OCI-LY3 (cell line): Measurements from ENCODE around the gene CYP2A7.
"Not testable (repeated sequence)": the region's sequence is repeated elsewhere in the genome, so short reads cannot be mapped to it uniquely, and the experiment has no call there.

ENCODE experiments used
- H2AFZ ChIP-seq: fragments of 200-600, 300-600 bp; shearing (Covaris generic); 2 replicates; pipeline ENCODE4 v1.6.0; 2014; ENCODE audit warnings: antibody characterized with exemption, low read depth, low read length
- H3K27ac ChIP-seq: fragments of 200-600, 300-600 bp; sonication (generic); 2 replicates; pipeline ENCODE4 v1.5.1; 2014; ENCODE audit warnings: mild to moderate bottlenecking, low read length, moderate library complexity, mixed read lengths
- H3K27me3 ChIP-seq: fragments of 200-600, 300-600 bp; sonication (generic); 2 replicates; pipeline ENCODE4 v1.6.1; 2014; ENCODE audit warnings: low read depth, low read length, mixed read lengths
- H3K36me3 ChIP-seq: fragments of 200-600, 300-600 bp; sonication (generic); replicated peaks from 2 replicates; pipeline ENCODE3; 2014; ENCODE audit warnings: low read depth, low read length, mixed read lengths
- H3K4me1 ChIP-seq: fragments of 300-600, 200-600 bp; sonication (generic); 2 replicates; pipeline ENCODE4 v1.6.1; 2014; ENCODE audit warnings: low read length, mixed read lengths
- H3K4me2 ChIP-seq: fragments of 200-600, 300-600 bp; sonication (generic); 2 replicates; pipeline ENCODE4 v1.6.1; 2014; ENCODE audit warnings: low read length, mixed read lengths
- H3K4me3 ChIP-seq: fragments of 300-600, 200-600 bp; sonication (generic); 2 replicates; pipeline ENCODE4 v1.5.1; 2014; ENCODE audit warnings: antibody characterized with exemption, mild to moderate bottlenecking, low read length, moderate library complexity
- H3K79me2 ChIP-seq: fragments of 300-600, 200-600 bp; shearing (Covaris generic); 2 replicates; pipeline ENCODE4 v1.6.1; 2014; ENCODE audit warnings: mild to moderate bottlenecking, low read length, mixed read lengths
- H3K9ac ChIP-seq: fragments of 300-600, 200-600 bp; shearing (Covaris generic); 2 replicates; pipeline ENCODE4 v1.6.0; 2014; ENCODE audit warnings: mild to moderate bottlenecking, low read length, moderate library complexity
- H3K9me3 ChIP-seq: fragments of 200-600, 300-600 bp; shearing (Covaris generic); 2 replicates; pipeline ENCODE4 v1.6.1; 2014; ENCODE audit warnings: low read length, mixed read lengths; ENCODE audit not compliant: insufficient read depth
- H4K20me1 ChIP-seq: fragments of 200-600, 300-600 bp; sonication (generic); 2 replicates; pipeline ENCODE4 v1.6.1; 2016; ENCODE audit warnings: low read length, mixed read lengths; ENCODE audit not compliant: insufficient read depth
- EZH2phosphoT487 ChIP-seq: fragments of 200-600 bp; shearing (Covaris generic); IDR thresholded peaks from 2 replicates; pipeline ENCODE4 v1.6.1; 2018; ENCODE audit warnings: antibody characterized with exemption, mixed run types, low read depth
- TF ChIP-seq, protein P1 (sequence below): fragments of 200-600, 300-600 bp; sonication (generic); IDR thresholded peaks from 2 replicates; pipeline ENCODE4 v1.5.1; 2014; ENCODE audit warnings: antibody characterized with exemption, low read length, low read depth

The CYP2A7 gene

DNA sequence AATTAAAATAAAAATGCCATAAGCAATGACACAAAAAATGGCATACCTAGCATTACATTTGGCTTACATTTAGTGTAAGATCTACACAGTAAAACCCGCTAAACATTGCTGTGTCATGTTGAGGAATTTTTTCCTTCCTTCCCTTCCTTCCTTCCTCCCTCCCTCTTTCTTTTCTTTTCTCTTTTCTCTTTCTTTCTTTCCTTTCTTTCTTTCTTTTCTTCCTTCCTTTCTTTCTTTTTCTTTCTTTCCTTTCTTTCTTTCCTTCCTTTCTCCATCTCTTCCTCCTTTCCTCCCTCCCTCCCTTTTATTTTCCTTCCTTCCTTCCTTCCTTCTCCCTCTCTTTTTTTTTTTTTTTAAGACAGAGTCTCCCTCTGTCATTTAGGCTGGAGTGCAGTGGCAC, 43.6 kb downstream of the CYP2A7 start:
- not testable (repeated sequence) for H3K4me2 ChIP-seq, H4K20me1 ChIP-seq, H3K79me2 ChIP-seq, H3K9ac ChIP-seq, H3K36me3 ChIP-seq, H3K4me1 ChIP-seq, H2AFZ ChIP-seq, H3K27me3 ChIP-seq, H3K4me3 ChIP-seq, H3K27ac ChIP-seq, H3K9me3 ChIP-seq

DNA sequence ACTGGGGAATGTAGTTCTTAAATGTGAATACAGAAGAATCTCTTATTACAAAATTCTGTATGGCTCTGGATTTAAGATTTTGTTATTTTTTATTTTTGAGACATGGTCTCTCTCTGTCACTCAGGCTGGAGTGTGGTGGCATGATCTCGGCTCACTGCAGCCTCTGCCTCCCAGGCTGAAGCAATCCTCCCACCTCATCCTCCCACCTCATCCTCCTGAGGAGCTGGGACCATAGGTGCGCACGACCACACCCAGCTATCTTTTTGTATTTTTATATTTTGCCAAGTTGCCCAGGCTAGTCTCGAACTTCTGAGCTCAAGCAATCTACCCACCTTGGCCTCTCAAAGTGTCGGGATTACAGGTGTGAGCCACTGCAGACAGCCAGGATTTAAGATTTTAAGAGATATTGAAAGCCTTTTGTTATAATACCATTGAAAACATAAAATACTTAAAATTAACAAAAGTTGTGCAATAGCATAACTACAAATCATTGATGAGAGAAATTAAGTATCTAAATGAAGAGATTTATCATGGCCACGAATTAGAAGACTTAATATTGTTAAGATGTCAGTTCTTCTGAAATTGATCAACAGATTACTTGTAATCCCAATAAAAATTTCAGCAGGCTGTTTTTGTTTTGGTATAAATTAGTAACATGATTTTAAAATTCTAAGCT, 45.1 kb downstream of the CYP2A7 start:
- no peaks in the 10 kb centered on the region for H3K4me1 ChIP-seq
- H3K36me3 ChIP-seq = no peaks in the 10 kb centered on the region
- H3K79me2 ChIP-seq = no peaks in the 10 kb centered on the region
- TF ChIP-seq EZH2phosphoT487 = no peak
- TF ChIP-seq, protein P1, sequence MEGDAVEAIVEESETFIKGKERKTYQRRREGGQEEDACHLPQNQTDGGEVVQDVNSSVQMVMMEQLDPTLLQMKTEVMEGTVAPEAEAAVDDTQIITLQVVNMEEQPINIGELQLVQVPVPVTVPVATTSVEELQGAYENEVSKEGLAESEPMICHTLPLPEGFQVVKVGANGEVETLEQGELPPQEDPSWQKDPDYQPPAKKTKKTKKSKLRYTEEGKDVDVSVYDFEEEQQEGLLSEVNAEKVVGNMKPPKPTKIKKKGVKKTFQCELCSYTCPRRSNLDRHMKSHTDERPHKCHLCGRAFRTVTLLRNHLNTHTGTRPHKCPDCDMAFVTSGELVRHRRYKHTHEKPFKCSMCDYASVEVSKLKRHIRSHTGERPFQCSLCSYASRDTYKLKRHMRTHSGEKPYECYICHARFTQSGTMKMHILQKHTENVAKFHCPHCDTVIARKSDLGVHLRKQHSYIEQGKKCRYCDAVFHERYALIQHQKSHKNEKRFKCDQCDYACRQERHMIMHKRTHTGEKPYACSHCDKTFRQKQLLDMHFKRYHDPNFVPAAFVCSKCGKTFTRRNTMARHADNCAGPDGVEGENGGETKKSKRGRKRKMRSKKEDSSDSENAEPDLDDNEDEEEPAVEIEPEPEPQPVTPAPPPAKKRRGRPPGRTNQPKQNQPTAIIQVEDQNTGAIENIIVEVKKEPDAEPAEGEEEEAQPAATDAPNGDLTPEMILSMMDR = no peak
- H3K9me3 ChIP-seq = no peaks in the 10 kb centered on the region
- no peak overlapping the region for H3K27ac ChIP-seq
- no peak overlapping the region for H3K9ac ChIP-seq
- no peak overlapping the region for H3K4me2 ChIP-seq
- no peak overlapping the region for H2AFZ ChIP-seq
- H4K20me1 ChIP-seq = no peaks in the 10 kb centered on the region
- no peak overlapping the region for H3K4me3 ChIP-seq
- peaks cover 7% of the 10 kb centered on the region for H3K27me3 ChIP-seq

DNA sequence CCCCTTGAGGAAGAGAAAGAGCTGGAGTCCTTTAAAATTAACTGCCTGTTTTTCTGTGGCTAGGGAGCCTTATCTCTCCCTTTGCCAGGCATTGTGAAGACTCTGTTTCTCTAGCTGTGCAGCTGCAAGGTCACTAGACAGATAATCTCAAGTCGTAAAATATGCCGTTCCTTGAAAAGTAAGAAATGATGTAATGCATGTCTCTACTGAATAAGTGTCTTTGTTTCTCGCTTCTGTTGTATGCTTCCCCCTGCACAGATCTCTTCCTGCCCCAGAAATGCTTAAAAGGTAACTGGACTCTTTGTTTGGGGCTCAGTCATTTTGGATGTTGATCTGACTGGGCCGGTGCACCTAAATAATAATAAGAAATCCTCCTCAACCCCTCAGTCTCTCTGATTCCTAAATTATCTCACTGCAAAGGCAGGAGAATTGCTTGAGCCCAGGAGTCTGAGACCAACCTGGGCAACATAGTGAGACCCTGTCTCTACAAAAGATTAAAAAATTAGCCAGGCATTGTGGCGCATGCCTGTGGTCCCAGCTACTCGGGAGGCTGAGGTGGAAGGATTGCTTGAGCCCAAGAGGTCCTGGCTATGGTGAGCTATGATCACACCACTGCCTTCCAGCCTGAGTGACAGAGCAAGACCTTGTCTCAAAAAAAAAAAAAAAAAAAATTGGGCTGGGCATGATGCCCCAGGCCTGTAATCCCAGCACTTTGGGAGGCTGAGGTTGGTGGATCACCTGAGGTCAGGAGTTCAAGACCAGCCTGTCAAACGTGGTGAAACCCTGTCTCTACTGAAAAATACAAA, 48.1 kb downstream of the CYP2A7 start:
- not testable (repeated sequence) for H3K9ac ChIP-seq, H3K4me2 ChIP-seq, H3K36me3 ChIP-seq, H4K20me1 ChIP-seq, H2AFZ ChIP-seq, H3K27me3 ChIP-seq, H3K4me1 ChIP-seq, H3K9me3 ChIP-seq, H3K79me2 ChIP-seq, H3K4me3 ChIP-seq, H3K27ac ChIP-seq

DNA sequence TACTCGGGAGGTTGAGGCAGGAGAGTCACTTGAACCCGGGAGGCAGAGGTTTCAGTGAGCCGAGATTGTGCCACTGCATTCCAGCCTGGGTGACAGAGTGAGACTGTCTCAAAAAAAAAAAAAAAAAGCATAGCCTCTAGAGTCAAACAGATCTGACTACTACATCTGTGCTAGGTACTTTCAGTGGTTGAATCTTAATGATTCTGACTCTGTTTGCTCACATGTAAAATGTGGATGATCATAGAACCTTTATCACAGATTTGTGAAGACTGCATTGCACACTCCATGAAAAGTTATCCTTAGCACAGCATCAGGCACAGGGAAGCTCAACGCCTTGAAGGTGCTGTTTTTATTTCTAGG, 49.6 kb downstream of the CYP2A7 start:
- not testable (repeated sequence) for H3K36me3 ChIP-seq, H3K4me1 ChIP-seq, H3K9ac ChIP-seq, H3K27me3 ChIP-seq, H3K27ac ChIP-seq, H3K4me3 ChIP-seq, H4K20me1 ChIP-seq, H3K4me2 ChIP-seq, H2AFZ ChIP-seq, H3K9me3 ChIP-seq, H3K79me2 ChIP-seq

DNA sequence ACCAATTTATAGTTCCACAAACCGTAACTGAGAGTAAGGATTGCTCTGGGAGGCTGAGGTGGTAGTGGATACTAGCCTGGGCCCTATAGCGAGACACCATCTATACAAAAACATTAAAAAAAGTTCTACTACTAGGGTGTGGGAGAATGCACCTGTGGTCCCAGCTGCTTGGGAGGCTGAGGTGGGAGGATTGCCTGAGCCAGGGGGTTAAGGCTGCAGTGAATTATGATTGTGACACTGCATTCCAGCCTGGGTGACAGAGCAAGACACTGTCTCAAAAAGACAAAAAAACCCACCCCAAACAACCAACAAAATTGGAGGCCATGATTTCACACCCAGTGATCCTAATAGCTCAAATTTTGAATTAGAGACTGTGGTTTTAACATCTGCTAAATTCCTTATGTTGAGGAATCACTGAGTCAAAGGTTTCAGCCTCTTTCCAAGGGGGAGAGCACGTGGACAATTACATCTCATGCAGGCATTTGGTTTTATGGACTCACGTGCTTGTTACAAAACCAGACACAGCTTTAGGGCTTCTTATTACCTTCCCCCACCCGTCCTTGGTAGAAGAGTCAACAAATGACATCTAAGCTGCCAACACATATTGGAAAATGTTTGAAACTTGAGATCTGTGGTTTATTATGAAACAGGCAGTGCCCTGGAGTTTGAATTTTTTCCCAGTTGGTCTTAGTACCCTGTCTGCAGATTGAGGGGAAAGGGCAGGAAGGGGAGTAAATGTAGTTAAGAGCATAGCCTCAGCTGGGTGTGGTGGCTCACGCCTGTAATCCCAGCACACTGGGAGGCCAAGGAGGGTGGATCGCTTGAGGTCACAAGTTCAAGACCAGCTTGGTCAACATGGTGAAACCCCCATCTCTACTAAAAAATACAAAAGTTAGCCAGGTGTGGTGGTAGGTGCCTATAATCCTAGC, 50.3 kb downstream of the CYP2A7 start:
- H3K4me1 ChIP-seq = no peaks in the 10 kb centered on the region
- H3K9ac ChIP-seq = no peak overlapping the region
- H4K20me1 ChIP-seq = no peaks in the 10 kb centered on the region
- no peak overlapping the region for H3K27ac ChIP-seq
- no peaks in the 10 kb centered on the region for H3K9me3 ChIP-seq
- H3K27me3 ChIP-seq = peaks cover 4% of the 10 kb centered on the region; the same call in 1 of the 2 replicates
- H3K4me2 ChIP-seq = no peak overlapping the region
- H3K4me3 ChIP-seq = no peak overlapping the region
- H3K36me3 ChIP-seq = no peaks in the 10 kb centered on the region
- H2AFZ ChIP-seq = no peak overlapping the region
- H3K79me2 ChIP-seq = no peaks in the 10 kb centered on the region
- TF ChIP-seq, protein P1 = no peak
- TF ChIP-seq EZH2phosphoT487 = no peak

DNA sequence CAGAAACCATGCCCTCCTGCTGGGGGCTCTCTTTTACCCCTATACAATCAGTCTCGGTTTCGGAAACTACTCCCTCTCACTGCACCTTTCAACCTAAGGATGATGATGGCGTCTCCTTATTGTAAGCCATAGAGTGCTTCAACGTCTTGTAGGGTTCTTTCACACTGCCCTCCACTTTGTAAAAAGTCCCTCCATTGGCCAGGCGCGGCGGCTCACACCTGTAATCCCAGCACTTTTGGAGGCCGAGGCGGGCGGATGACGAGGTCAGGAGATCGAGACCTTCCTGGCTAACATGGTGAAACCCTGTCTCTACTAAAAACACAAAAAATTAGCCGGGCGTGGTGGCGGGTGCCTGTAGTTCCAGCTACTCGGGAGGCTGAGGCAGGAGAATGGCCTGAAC, 51.3 kb downstream of the CYP2A7 start:
- H3K27me3 ChIP-seq, H3K27ac ChIP-seq, H3K4me2 ChIP-seq, H3K9ac ChIP-seq, H4K20me1 ChIP-seq, H3K79me2 ChIP-seq, H2AFZ ChIP-seq, H3K9me3 ChIP-seq, H3K4me1 ChIP-seq, H3K36me3 ChIP-seq, H3K4me3 ChIP-seq: not testable (repeated sequence)
